ENCODE results near the gene ATP6V0A4.

Gene ATP6V0A4

GRCh38 chr7:138753150-138753518 lies 44.9 kb downstream of the ATP6V0A4 start:
- Histone ChIP-seq H3K4me2 (ENCODE audit: low read depth, low read length, poor library complexity, severe bottlenecking) (no peak overlapping the region), H3K9me3 (ENCODE audit: insufficient read depth, low read length) (no peaks in the 10 kb centered on the region), H3K27me3 (ENCODE audit: low read length) (no peaks in the 10 kb centered on the region), H3K9ac (ENCODE audit: low read length) (no peak overlapping the region), H4K20me1 (ENCODE audit: low read depth, low read length) (no peaks in the 10 kb centered on the region), H2AFZ (ENCODE audit: low read depth, low read length, severe bottlenecking) (no peak overlapping the region), H3K4me3 (ENCODE audit: insufficient read depth, low read length, poor library complexity, severe bottlenecking) (no peak overlapping the region), H3F3A (ENCODE audit: insufficient read depth) (no peaks in the 10 kb centered on the region), H3K9me2 (replicated peaks; ENCODE audit: insufficient read depth, low read length) (no peaks in the 10 kb centered on the region), H3K36me3 (ENCODE audit: low read length) (no peaks in the 10 kb centered on the region), H3K79me2 (ENCODE audit: insufficient read depth, low read length) (no peaks in the 10 kb centered on the region), H3K27ac (ENCODE audit: low read depth, low read length) (no peak overlapping the region)
- TF ChIP-seq EZH2phosphoT487 (conservative IDR thresholded peaks at IDR 0.05; ENCODE audit: low read length) (no peak), CTCF (IDR thresholded peaks at IDR 0.05; ENCODE audit: insufficient read depth, low read length, poor library complexity, severe bottlenecking) (no peak)

GRCh38 chr7:138752518-138753149 lies 45.4 kb downstream of the ATP6V0A4 start:
- Histone ChIP-seq H3K9ac (ENCODE audit: low read length) (no peak overlapping the region), H3K27ac (ENCODE audit: low read depth, low read length) (no peak overlapping the region), H3K4me3 (ENCODE audit: insufficient read depth, low read length, poor library complexity, severe bottlenecking) (no peak overlapping the region), H3K36me3 (ENCODE audit: low read length) (no peaks in the 10 kb centered on the region), H3K9me3 (ENCODE audit: insufficient read depth, low read length) (no peaks in the 10 kb centered on the region), H3K4me2 (ENCODE audit: low read depth, low read length, poor library complexity, severe bottlenecking) (no peak overlapping the region), H2AFZ (ENCODE audit: low read depth, low read length, severe bottlenecking) (no peak overlapping the region), H4K20me1 (ENCODE audit: low read depth, low read length) (no peaks in the 10 kb centered on the region), H3K27me3 (ENCODE audit: low read length) (no peaks in the 10 kb centered on the region), H3K79me2 (ENCODE audit: insufficient read depth, low read length) (no peaks in the 10 kb centered on the region), H3K9me2 (replicated peaks; ENCODE audit: insufficient read depth, low read length) (no peaks in the 10 kb centered on the region), H3F3A (ENCODE audit: insufficient read depth) (no peaks in the 10 kb centered on the region)
- TF ChIP-seq CTCF (IDR thresholded peaks at IDR 0.05; ENCODE audit: insufficient read depth, low read length, poor library complexity, severe bottlenecking), result no peak
- no peak for TF ChIP-seq EZH2phosphoT487 (conservative IDR thresholded peaks at IDR 0.05; ENCODE audit: low read length)

GRCh38 chr7:138750901-138751464 lies 47.0 kb downstream of the ATP6V0A4 start:
- Histone ChIP-seq H2AFZ (ENCODE audit: low read depth, low read length, severe bottlenecking) (no peak overlapping the region), H3K4me2 (ENCODE audit: low read depth, low read length, poor library complexity, severe bottlenecking) (no peak overlapping the region), H3K9me3 (ENCODE audit: insufficient read depth, low read length) (no peaks in the 10 kb centered on the region), H4K20me1 (ENCODE audit: low read depth, low read length) (no peaks in the 10 kb centered on the region), H3K27me3 (ENCODE audit: low read length) (no peaks in the 10 kb centered on the region), H3K27ac (ENCODE audit: low read depth, low read length) (no peak overlapping the region), H3K4me3 (ENCODE audit: insufficient read depth, low read length, poor library complexity, severe bottlenecking) (no peak overlapping the region), H3K36me3 (ENCODE audit: low read length) (no peaks in the 10 kb centered on the region), H3K79me2 (ENCODE audit: insufficient read depth, low read length) (no peaks in the 10 kb centered on the region), H3K9me2 (replicated peaks; ENCODE audit: insufficient read depth, low read length) (no peaks in the 10 kb centered on the region), H3K9ac (ENCODE audit: low read length) (no peak overlapping the region), H3F3A (ENCODE audit: insufficient read depth) (no peaks in the 10 kb centered on the region)
- TF ChIP-seq EZH2phosphoT487 (conservative IDR thresholded peaks at IDR 0.05; ENCODE audit: low read length), result no peak
- no peak for TF ChIP-seq CTCF (IDR thresholded peaks at IDR 0.05; ENCODE audit: insufficient read depth, low read length, poor library complexity, severe bottlenecking)
